Measurements from ENCODE around the gene CCDC183.
"Not testable (repeated sequence)": the region's sequence is repeated elsewhere in the genome, so short reads cannot be mapped to it uniquely, and the experiment has no call there.

The CCDC183 gene

DNA sequence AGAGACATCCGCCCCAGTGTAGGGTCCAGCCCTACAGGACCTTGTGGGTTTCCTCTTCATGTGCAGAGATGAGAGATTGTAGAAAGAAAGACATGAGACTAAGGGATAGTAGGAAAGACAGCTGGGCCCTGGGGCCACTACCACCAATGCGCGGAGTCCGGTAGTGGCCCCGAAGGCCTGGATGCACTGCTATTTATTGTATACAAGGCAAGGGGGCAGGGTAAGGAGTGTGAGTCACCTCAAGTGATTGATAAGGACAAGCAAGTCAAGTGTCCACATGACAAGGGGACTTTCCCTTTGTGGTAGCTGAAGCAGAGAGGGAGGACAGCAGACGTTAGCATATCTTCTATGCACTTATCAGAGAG, 11.2 kb upstream of the CCDC183 start:
- ATAC-seq (replicated peaks) (peak; percentile 74 to 78), DNase-seq (no peak)
- Mint-ChIP-seq H3K4me3 (no peak overlapping the region), H3K36me3 (no peaks in the 10 kb centered on the region), H3K4me1 (peaks cover 19 to 28% of the 10 kb centered on the region in 2 donors), H3K27me3 (peaks cover 0 to 6% of the 10 kb centered on the region in 2 donors), H3K9me3 (no peaks in the 10 kb centered on the region), H3K27ac (peak overlapping the region; percentile 75)

- not testable (repeated sequence) for DNase-seq; ATAC-seq (replicated peaks); H3K9me3 Mint-ChIP-seq; H3K27me3 Mint-ChIP-seq; H3K4me3 Mint-ChIP-seq; H3K36me3 Mint-ChIP-seq
- H3K27ac Mint-ChIP-seq, result peak overlapping the region; percentile 56
- H3K4me1 Mint-ChIP-seq, result peaks cover 19 to 28% of the 10 kb centered on the region in 2 donors
Observed at GRCh38 chr9:136785565-136786355, 10.4 kb upstream of the CCDC183 start.

- no peaks in the 10 kb centered on the region for H3K36me3 Mint-ChIP-seq
- no peaks in the 10 kb centered on the region for H3K9me3 Mint-ChIP-seq
- H3K27me3 Mint-ChIP-seq, result no peaks in the 10 kb centered on the region
- peaks cover 19 to 28% of the 10 kb centered on the region in 2 donors for H3K4me1 Mint-ChIP-seq
- H3K27ac Mint-ChIP-seq, result no peak overlapping the region
- no peak overlapping the region for H3K4me3 Mint-ChIP-seq
- ATAC-seq (replicated peaks) (no peak), DNase-seq (no peak)
Observed at GRCh38 chr9:136786451-136786850, 9.7 kb upstream of the CCDC183 start.

DNA sequence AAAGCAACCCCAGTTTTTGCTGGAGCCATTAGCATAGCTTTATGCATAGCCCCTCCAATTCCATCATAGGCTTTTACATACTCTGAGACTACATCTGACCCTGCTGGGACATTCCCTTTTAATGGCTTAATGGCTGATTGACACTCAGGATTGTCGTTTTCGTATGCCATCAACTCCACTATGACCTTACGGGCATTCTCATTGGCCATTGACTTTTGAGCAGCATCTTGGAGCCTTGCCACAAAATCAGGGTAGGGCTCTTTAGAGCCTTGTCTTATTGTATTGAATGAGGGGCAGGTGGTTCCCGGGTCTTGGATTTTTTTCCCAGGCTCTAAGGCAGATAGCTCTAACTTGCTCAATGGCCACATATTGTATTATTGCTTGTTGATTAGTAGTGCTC, 9.2 kb upstream of the CCDC183 start:
- DNase-seq; H3K36me3 Mint-ChIP-seq; H3K27ac Mint-ChIP-seq; ATAC-seq (replicated peaks); H3K27me3 Mint-ChIP-seq; H3K9me3 Mint-ChIP-seq; H3K4me3 Mint-ChIP-seq: not testable (repeated sequence)
- peaks cover 20 to 31% of the 10 kb centered on the region in 2 donors for H3K4me1 Mint-ChIP-seq

- no peak for ATAC-seq (replicated peaks)
- no peak overlapping the region for H3K27ac Mint-ChIP-seq
- no peaks in the 10 kb centered on the region for H3K27me3 Mint-ChIP-seq
- H3K4me3 Mint-ChIP-seq, result peak overlapping the region in 1 of 2 donors; percentile 20
- H3K9me3 Mint-ChIP-seq, result no peaks in the 10 kb centered on the region
- H3K4me1 Mint-ChIP-seq, result peaks cover 24 to 40% of the 10 kb centered on the region in 2 donors
- peak; percentile 60 for DNase-seq
- H3K36me3 Mint-ChIP-seq, result no peaks in the 10 kb centered on the region
Observed at GRCh38 chr9:136787690-136788400, 8.3 kb upstream of the CCDC183 start.

- not testable (repeated sequence) for H3K27me3 Mint-ChIP-seq; DNase-seq; H3K4me3 Mint-ChIP-seq; ATAC-seq (replicated peaks); H3K9me3 Mint-ChIP-seq; H3K36me3 Mint-ChIP-seq
- H3K4me1 Mint-ChIP-seq, result peaks cover 22 to 37% of the 10 kb centered on the region in 2 donors
- peak overlapping the region; percentile 25 for H3K27ac Mint-ChIP-seq
Observed at GRCh38 chr9:136788644-136789522, 7.3 kb upstream of the CCDC183 start.

DNA sequence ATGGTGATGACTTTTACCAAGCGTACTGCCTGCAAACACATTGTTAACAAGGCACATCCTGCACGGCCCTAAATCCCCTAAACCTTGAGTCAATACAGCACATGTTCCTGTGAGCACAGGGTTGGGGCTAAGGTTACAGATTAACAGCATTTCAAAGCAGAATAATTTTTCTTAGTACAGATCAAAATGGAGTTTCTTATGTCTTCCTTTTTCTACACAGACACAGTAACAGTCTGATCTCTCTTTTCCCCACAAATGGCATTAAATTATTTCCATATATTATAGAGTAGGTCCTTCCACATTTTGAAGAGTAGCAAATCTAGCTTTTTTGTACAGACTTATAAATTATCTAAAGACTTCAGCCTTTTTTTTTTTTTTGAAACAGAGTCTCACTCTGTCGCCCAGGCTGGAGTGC, 6.6 kb upstream of the CCDC183 start:
- H3K4me1 Mint-ChIP-seq, result peaks cover 19 to 31% of the 10 kb centered on the region in 2 donors
- DNase-seq (no peak), ATAC-seq (replicated peaks) (no peak)
- H3K27me3 Mint-ChIP-seq, result no peaks in the 10 kb centered on the region
- no peak overlapping the region for H3K27ac Mint-ChIP-seq
- H3K9me3 Mint-ChIP-seq, result no peaks in the 10 kb centered on the region
- H3K36me3 Mint-ChIP-seq, result peaks cover 0 to 11% of the 10 kb centered on the region in 2 donors
- H3K4me3 Mint-ChIP-seq, result no peak overlapping the region

GRCh38 chr9:136790640-136791515, 5.3 kb upstream of the CCDC183 start, which contains the start of gene TMEM141:
TSS of gene TMEM141 (plus strand) at chr9:136791344. CDS start at chr9:136791371, 27 bp downstream.
- peak within 1 kb of the TSS; percentile 97 for H3K27ac Mint-ChIP-seq
- ATAC-seq (replicated peaks) (peak; percentile 88 to 91), DNase-seq (peak; percentile 99)
- H3K27me3 Mint-ChIP-seq, result no peaks in the 10 kb centered on the region
- peaks cover 0 to 13% of the 10 kb centered on the region in 2 donors for H3K36me3 Mint-ChIP-seq
- H3K4me3 Mint-ChIP-seq, result peak within 1 kb of the TSS; percentile 92
- no peaks in the 10 kb centered on the region for H3K9me3 Mint-ChIP-seq
- peaks cover 13 to 24% of the 10 kb centered on the region in 2 donors for H3K4me1 Mint-ChIP-seq

DNA sequence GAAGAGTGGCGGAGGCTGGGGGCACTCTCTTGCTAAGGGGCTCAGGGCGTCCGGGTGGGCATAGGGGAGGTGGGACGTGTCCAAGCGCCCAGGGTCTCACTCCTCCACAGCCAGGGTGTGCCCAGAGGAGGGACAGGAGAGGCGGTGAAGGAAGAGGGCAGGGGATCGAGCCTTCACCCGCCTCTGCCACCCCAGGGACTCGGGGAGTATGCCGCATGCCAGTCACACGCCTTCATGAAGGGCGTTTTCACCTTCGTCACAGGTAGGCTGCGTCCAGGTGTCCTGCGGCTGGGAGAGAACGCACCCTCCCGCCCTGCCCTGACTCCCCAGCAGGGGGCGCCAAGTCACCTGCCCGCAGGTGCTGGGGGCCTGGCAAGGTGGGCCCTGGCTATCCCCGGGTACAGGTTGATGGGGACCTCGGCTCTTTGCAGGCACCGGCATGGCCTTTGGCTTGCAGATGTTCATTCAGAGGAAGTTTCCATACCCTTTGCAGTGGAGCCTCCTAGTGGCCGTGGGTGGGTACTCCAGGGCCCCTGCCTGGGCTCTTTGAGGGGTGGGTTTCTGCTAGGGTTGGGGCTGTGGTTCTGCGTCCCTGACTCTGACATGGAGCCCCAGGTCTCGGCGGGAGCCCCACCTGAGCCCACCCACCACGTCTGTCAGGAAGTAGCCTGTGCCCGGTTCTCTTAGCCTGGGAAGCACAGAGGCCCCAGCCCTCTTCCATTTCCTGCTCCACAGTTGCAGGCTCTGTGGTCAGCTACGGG, 4.4 kb upstream of the CCDC183 start:
- H3K27ac Mint-ChIP-seq, result peak overlapping the region; percentile 97
- no peaks in the 10 kb centered on the region for H3K9me3 Mint-ChIP-seq
- peaks cover 0 to 13% of the 10 kb centered on the region in 2 donors for H3K36me3 Mint-ChIP-seq
- ATAC-seq (replicated peaks), result peak; percentile 32 to 36
- DNase-seq, result peak; percentile 58
- peak overlapping the region; percentile 92 for H3K4me3 Mint-ChIP-seq
- no peaks in the 10 kb centered on the region for H3K27me3 Mint-ChIP-seq
- H3K4me1 Mint-ChIP-seq, result peaks cover 13 to 24% of the 10 kb centered on the region in 2 donors

- DNase-seq (no peak), ATAC-seq (replicated peaks) (no peak)
- Mint-ChIP-seq H3K9me3 (no peaks in the 10 kb centered on the region), H3K27me3 (no peaks in the 10 kb centered on the region), H3K4me1 (peaks cover 12 to 21% of the 10 kb centered on the region in 2 donors), H3K36me3 (peaks cover 0 to 13% of the 10 kb centered on the region in 2 donors), H3K4me3 (peak overlapping the region; percentile 92), H3K27ac (no peak overlapping the region)
Observed at GRCh38 chr9:136792321-136793085, 3.6 kb upstream of the CCDC183 start.

GRCh38 chr9:136793086-136793946, 2.8 kb upstream of the CCDC183 start:
- no peak for ATAC-seq (replicated peaks)
- H3K27me3 Mint-ChIP-seq, result no peaks in the 10 kb centered on the region
- DNase-seq, result no peak
- H3K4me3 Mint-ChIP-seq, result peak overlapping the region in 1 of 2 donors; percentile 16
- H3K36me3 Mint-ChIP-seq, result peaks cover 0 to 13% of the 10 kb centered on the region in 2 donors
- peaks cover 5 to 13% of the 10 kb centered on the region in 2 donors for H3K4me1 Mint-ChIP-seq
- no peak overlapping the region for H3K27ac Mint-ChIP-seq
- no peaks in the 10 kb centered on the region for H3K9me3 Mint-ChIP-seq
